Measurements from ENCODE around the gene CD74.
"Not testable (repeated sequence)": the region's sequence is repeated elsewhere in the genome, so short reads cannot be mapped to it uniquely, and the experiment has no call there.

Gene CD74

GRCh38 chr5:150412319-150413175, at the start of gene CD74:
TSS of gene CD74 (minus strand) at chr5:150412910. CDS start at chr5:150412749, 161 bp downstream.
- peak; percentile 82 to 85 for DNase-seq (ENCODE audit: low read depth in 2 of 2)

- DNase-seq (ENCODE audit: low read depth in 2 of 2), result no peak
Measured at GRCh38 chr5:150461231-150461630, 48.5 kb upstream of the CD74 start.

DNA sequence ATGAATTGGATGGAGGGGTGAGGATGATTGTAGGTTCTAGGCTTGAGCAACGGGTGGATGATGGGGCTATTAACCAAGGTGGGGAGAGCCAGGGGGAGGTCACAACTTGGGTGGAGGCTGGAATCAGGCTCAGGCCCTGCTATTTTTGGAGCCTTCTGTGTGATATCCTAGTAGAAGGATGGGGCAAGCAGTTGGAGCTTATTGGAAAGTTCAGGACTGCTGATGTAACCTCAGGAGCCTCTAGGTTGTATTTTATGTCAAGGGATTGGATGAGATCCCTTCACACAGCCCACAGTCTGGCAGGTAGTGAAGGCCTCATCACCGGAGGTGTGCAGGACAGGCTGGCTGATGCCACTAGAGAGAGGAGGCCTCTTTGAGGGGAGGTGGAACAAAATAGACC, 48.1 kb upstream of the CD74 start:
- no peak for DNase-seq (ENCODE audit: low read depth in 2 of 2)

GRCh38 chr5:150458802-150459557, 46.3 kb upstream of the CD74 start:
- peak; percentile 74 to 78 for DNase-seq (ENCODE audit: low read depth in 2 of 2)

DNA sequence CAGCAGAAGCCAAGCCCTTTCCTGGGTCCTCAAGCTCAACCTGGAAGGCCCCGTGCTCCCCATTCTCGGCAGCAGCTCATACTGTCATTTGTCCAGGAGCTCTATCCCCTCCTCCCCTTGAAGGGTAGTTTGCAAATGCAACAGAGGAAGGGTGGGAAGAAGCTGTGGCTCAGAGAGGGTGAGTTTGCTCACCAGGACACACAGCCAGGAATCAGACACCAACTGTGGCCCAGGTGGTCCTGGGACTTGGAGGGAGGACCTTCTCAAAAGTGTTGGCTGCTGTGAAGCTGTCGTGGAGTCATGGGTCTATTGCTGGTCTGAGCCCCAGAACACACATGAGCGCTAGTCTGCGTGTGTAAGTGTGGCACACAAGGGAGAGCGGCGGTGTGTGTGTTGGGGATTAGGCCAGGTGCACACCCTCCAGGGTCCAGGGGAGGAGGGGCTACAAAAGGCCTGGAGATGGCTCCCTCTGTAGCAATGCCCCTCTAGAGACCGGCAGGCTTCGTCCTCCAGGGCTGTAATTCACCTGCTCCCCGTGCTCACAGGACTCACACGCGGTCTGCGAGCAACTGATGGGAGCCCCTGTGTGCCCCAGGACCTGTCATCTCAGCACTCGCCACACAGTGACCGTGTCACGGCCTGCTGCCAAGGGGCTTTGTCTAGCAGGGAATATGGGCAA, 45.0 kb upstream of the CD74 start:
- DNase-seq (ENCODE audit: low read depth in 2 of 2), result no peak

- no peak for DNase-seq (ENCODE audit: low read depth in 2 of 2)
Measured at GRCh38 chr5:150457121-150457520, 44.4 kb upstream of the CD74 start.

GRCh38 chr5:150454492-150455229, 42.0 kb upstream of the CD74 start:
- no peak for DNase-seq (ENCODE audit: low read depth in 2 of 2)

- DNase-seq (ENCODE audit: low read depth in 2 of 2), result not testable (repeated sequence)
Measured at GRCh38 chr5:150454027-150454426, 41.3 kb upstream of the CD74 start.

GRCh38 chr5:150452914-150453313, 40.2 kb upstream of the CD74 start:
- no peak for DNase-seq (ENCODE audit: low read depth in 2 of 2)

GRCh38 chr5:150451594-150451993, 38.9 kb upstream of the CD74 start:
- DNase-seq (ENCODE audit: low read depth in 2 of 2), result no peak

DNA sequence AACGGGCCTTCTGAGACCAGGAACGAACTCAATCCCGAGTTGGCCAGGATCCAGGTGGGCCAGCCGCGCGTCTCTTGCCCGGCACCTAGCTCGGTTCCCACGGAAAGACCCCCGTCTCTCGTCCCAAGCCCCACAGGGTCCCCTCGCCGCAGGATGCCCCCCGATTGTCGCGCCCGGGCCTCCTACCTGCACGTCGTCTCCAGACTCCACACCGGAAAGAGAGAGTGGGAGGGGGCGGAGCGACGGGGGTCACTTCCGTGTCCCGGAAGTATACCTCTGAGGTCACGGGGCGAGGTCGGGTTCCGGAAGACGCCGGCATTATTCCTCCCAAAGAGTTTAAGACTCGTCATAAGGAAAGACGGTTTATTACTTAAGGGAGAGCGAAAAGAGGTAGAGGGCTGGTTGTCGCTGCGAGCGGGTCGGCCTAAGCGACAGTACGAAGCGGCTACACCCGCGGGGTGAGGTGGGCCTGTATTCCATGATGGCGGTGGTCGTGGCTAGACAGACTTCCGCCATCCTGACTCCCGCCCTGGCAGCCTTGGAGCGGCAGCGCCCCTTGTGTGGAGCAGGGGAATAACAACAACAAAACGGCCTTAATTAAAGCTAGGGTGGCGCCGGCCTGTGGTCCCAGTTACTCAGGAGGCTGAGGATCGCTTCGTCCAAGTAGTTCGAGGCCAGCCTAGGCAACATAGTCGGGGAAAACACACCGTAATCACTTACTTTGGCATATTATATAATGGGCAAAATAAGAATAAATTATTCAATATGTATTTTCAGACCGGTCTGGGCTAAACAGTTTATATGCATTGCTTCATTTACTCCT, 37.0 kb upstream of the CD74 start, which contains the start of gene RPS14:
RPS14 (minus strand) TSS at position 223 of the 823 bp plus-strand sequence. CDS start 2,006 bp downstream, outside the sequence.
- DNase-seq (ENCODE audit: low read depth in 2 of 2), result peak; percentile 88 to 92

DNA sequence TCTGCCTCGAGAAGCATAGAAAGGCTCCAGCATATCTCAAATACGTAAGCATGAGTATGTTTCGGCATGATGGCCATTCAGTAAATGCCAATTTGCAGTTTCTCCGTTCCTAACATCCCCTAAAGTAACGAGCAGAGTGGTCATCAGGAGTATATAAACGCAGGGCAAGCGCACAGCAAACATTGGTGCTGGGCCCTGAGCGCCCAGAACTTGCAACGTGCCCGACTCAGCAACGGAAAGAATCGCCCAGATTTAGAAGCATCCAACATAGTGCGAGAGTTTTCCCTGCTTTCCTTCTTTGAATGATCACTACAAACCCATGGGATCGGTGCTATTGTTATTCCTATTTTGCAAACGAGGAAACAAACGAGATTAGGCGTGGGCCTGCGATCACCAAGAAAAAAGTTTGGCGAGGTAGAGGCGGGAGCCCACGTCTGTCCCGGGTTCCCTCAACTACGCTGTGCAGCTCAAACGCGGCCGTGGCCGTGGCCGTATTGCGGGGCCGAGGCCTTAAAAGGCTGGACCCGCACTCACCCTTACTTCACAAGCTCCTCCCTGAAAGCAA, 36.3 kb upstream of the CD74 start:
- DNase-seq (ENCODE audit: low read depth in 2 of 2), result no peak

- DNase-seq (ENCODE audit: low read depth in 2 of 2), result no peak
Measured at GRCh38 chr5:150448334-150448733, 35.6 kb upstream of the CD74 start.

DNA sequence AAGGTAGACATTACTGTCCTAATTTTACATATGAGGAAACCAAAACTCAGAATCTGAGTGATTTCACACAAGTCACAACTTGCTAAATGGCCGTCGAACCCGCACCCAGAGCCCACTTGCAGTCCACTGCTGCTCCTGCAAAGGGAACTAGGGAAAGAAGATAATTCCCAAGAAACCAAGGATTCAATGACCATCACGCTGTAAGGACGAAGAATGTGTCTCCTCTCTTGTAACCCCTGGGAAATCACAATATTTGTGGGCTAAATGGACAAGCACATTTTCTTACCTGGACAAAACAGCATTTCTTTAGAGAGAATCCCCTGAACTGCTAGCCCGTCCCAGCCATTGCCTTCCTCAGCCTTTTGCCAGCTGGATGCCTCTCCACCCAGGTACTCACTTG, 34.5 kb upstream of the CD74 start:
- DNase-seq (ENCODE audit: low read depth in 2 of 2), result no peak

DNA sequence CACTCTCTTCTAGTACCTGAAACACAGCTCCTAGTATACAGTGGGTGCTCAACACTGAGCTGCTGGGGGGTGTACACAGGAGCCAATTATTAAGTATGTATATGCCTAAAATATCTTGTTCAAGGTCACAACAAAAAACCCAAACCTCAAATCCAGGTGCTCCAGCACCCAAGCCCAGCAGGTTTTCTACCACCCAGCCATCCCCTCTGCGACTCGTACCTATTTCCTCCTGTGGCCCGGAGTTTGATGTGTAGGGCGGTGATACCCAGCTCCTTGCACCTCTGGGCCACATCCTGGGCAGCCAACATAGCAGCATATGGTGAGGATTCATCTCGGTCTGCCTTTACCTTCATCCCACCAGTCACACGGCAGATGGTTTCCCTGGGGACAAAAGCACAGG, 33.9 kb upstream of the CD74 start:
- DNase-seq (ENCODE audit: low read depth in 2 of 2), result no peak

- DNase-seq (ENCODE audit: low read depth in 2 of 2), result no peak
Measured at GRCh38 chr5:150446088-150446487, 33.4 kb upstream of the CD74 start.

- no peak for DNase-seq (ENCODE audit: low read depth in 2 of 2)
Measured at GRCh38 chr5:150444770-150445169, 32.1 kb upstream of the CD74 start.

DNA sequence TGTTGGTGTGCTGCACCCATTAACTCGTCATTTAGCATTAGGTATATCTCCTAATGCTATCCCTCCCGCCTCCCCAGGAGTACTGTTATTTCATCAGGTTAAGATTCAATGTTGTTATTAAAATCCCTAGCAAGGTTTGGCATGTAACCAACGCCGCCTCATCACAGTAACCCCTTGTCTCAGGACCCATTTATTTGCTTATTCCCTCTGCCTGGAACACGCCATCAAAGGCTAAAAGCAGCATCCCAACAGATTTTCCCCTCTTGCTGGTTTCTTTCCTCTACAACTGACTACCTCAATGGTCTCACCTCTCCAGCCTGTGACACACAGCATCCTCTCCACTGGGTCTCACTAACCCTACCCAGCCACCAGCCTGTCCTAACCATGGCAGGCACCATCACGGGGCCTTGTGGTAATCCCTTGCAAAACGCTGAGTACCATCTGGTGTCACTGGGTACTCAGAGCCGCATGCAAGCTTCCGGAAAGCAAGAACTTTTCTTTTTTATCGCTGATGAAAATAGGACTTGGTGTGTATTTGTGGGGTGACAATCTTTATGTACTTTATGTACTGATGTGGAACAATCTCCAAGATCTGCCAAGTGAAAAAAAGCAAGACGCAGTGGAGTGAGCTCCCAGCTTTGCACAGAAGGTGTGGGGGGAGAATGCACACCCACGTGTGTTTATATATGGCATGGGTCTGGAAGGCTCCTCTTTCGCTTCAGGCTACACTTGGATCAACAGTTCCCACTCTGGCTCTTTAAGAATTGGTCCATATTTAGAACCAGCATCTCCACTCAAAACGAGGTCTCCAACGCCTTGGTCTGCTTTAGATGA, 30.7 kb upstream of the CD74 start:
- DNase-seq (ENCODE audit: low read depth in 2 of 2), result no peak

- DNase-seq (ENCODE audit: low read depth in 2 of 2), result no peak
Measured at GRCh38 chr5:150442699-150443080, 30.0 kb upstream of the CD74 start.

Data from stimulated activated CD8-positive, alpha-beta memory T cell treated with anti-CD3 and anti-CD28 coated beads, Interleukin-2, amount 100 ng/mL, for 1 hour (primary cell).